HCT116 (cell line): ENCODE measurements around the gene ZNF667. TPM values are rescaled to one million over a fixed set of nuclear protein-coding genes. Genes with fewer than 3 reads are reported as not detected.

ENCODE experiments used
- ATAC-seq: fragments of 200-7000 bp; cut with Tn5 transposase; 2 replicates; pipeline ENCODE4 v1.9.1; 2020; ENCODE audit warnings: mild to moderate bottlenecking, moderate library complexity
- BruUV-seq: library from RNA; stranded (reverse); fragments of 400-500 nt; replicated peaks from 2 replicates; lab custom pipeline; 2021; lab: Mats Ljungman, UMichigan
- CTCF ChIA-PET: fragments of 300-600 bp; sonication (Branson Sonifier 250); formaldehyde crosslinking; loops from one replicate; lab custom pipeline; 2021; ENCODE audit warnings: antibody characterized with exemption; lab: Charles Lee
- POLR2A ChIA-PET: fragments of 300-600, 350-600 bp; sonication (Branson Sonifier 250); formaldehyde crosslinking; loops from one replicate; lab custom pipeline; 2021; ENCODE audit warnings: antibody characterized with exemption; lab: Charles Lee
- RAD21 ChIA-PET, 2 experiments: fragments of 300-600 bp; sonication (Branson Sonifier 250); formaldehyde crosslinking; loops; one replicate each; lab custom pipeline; 2023; ENCODE audit warnings: low total read pairs in 2 of 2; ENCODE audit not compliant: uncharacterized antibody in 2 of 2, unreplicated experiment in 2 of 2, low non-redundant PET in 1 of 2; lab: Charles Lee
- DNase-seq: peaks from one replicate; pipeline ENCODE4 v3.0.0-alpha.2; 2010; ENCODE audit warnings: low read depth, low spot score
- H2AFZ ChIP-seq: fragments of 200-600 bp; shearing (Covaris generic), sonication (generic); 2 replicates; pipeline ENCODE4 v1.6.1; 2017; ENCODE audit warnings: low read depth, mixed run types, mixed read lengths, antibody characterized with exemption, low read length; ENCODE audit not compliant: poor library complexity, severe bottlenecking
- H3K27ac ChIP-seq: 2 replicates; pipeline ENCODE4 v1.5.1; 2012; ENCODE audit warnings: low read depth, low read length
- H3K27me3 ChIP-seq: fragments of 200-600 bp; sonication (generic); 2 replicates; pipeline ENCODE4 v1.6.1; 2016; ENCODE audit warnings: mixed run types, low read length, mixed read lengths; ENCODE audit not compliant: insufficient read depth
- H3K36me3 ChIP-seq, 2 experiments: fragments of 200-500 bp in 1 of 2; fragments of 200-600 bp in 1 of 2; sonication (Bioruptor generic) in 1 of 2; sonication (generic) in 1 of 2; 2 replicates each; pipeline versions ENCODE4 v1.5.1 to v1.6.1; 2014 to 2016; ENCODE audit warnings: low read length in 2 of 2, inconsistent platforms in 1 of 2, mixed read lengths in 1 of 2, mixed run types in 1 of 2; ENCODE audit not compliant: insufficient read depth in 2 of 2, control insufficient read depth in 1 of 2
- H3K4me1 ChIP-seq, 2 experiments: fragments of 200-600 bp in 1 of 2; sonication (generic) in 1 of 2; 2 replicates each; pipeline versions ENCODE4 v1.5.1 to v1.6.1; 2012 to 2017; ENCODE audit warnings: low read length in 2 of 2, inconsistent platforms in 1 of 2, mild to moderate bottlenecking in 1 of 2, mixed read lengths in 1 of 2, mixed run types in 1 of 2, moderate library complexity in 1 of 2; ENCODE audit not compliant: insufficient read depth in 2 of 2, control insufficient read depth in 1 of 2
- H3K4me2 ChIP-seq: fragments of 200-600 bp; sonication (generic); 2 replicates; pipeline ENCODE4 v1.6.1; 2017; ENCODE audit warnings: mixed run types, low read length, mixed read lengths
- H3K4me3 ChIP-seq, 2 experiments: fragments of 200-600 bp in 1 of 2; sonication (generic) in 1 of 2; replicated peaks in 1 of 2; 2 replicates each; pipeline ENCODE4 v1.5.1; 2011 to 2016; ENCODE audit warnings: low read length in 2 of 2, control low read depth in 1 of 2, low read depth in 1 of 2, mild to moderate bottlenecking in 1 of 2, mixed read lengths in 1 of 2, mixed run types in 1 of 2
- H3K79me2 ChIP-seq: fragments of 200-600 bp; sonication (generic); 2 replicates; pipeline ENCODE4 v1.6.1; 2017; ENCODE audit warnings: mild to moderate bottlenecking, mixed run types, low read length, moderate library complexity, mixed read lengths; ENCODE audit not compliant: insufficient read depth
- H3K9ac ChIP-seq: fragments of 200-600 bp; sonication (generic); 2 replicates; pipeline ENCODE4 v1.6.1; 2016; ENCODE audit warnings: low read length, mixed read lengths
- H3K9me2 ChIP-seq: fragments of 200-600 bp; sonication (generic), shearing (Covaris generic); 2 replicates; pipeline ENCODE4 v1.6.1; 2017; ENCODE audit warnings: mixed run types, mild to moderate bottlenecking, moderate library complexity; ENCODE audit not compliant: insufficient read depth
- H3K9me3 ChIP-seq, 2 experiments: fragments of 200-500 bp in 1 of 2; fragments of 200-600 bp in 1 of 2; sonication (Bioruptor generic) in 1 of 2; sonication (generic) in 1 of 2; 2 replicates each; pipeline ENCODE4 v1.6.1; 2014 to 2017; ENCODE audit warnings: low read length in 2 of 2, mixed read lengths in 2 of 2, inconsistent platforms in 1 of 2, low read depth in 1 of 2, mild to moderate bottlenecking in 1 of 2, mixed run types in 1 of 2, moderate library complexity in 1 of 2; ENCODE audit not compliant: control insufficient read depth in 1 of 2, insufficient read depth in 1 of 2
- H4K20me1 ChIP-seq: fragments of 200-600 bp; sonication (generic), shearing (Covaris generic); 2 replicates; pipeline ENCODE4 v1.6.1; 2017; ENCODE audit warnings: mixed run types, mild to moderate bottlenecking, moderate library complexity; ENCODE audit not compliant: insufficient read depth
- CBX3 ChIP-seq: IDR thresholded peaks from 2 replicates; pipeline ENCODE4 v1.6.1; 2012; ENCODE audit warnings: low read depth
- JUND ChIP-seq: IDR thresholded peaks from 2 replicates; pipeline ENCODE4 v1.6.1; 2012
- POLR2A ChIP-seq: IDR thresholded peaks from 2 replicates; pipeline ENCODE4 v1.7.0; 2011; ENCODE audit warnings: borderline replicate concordance; ENCODE audit not compliant: insufficient read depth, insufficient read length; ENCODE audit errors: extremely low read depth
- RAD21 ChIP-seq: IDR thresholded peaks from 2 replicates; pipeline ENCODE4 v1.6.1; 2012; ENCODE audit warnings: low read depth, mild to moderate bottlenecking
- SIN3A ChIP-seq: IDR thresholded peaks from 2 replicates; pipeline ENCODE4 v1.6.1; 2012; ENCODE audit warnings: low read depth
- SRF ChIP-seq: IDR thresholded peaks from 2 replicates; pipeline ENCODE4 v1.6.1; 2012; ENCODE audit warnings: low read depth
- YY1 ChIP-seq: IDR thresholded peaks from 2 replicates; pipeline ENCODE4 v1.6.1; 2011; ENCODE audit warnings: low read length, low read depth, moderate library complexity, mild to moderate bottlenecking; ENCODE audit not compliant: insufficient replicate concordance; ENCODE audit errors: extremely low read depth
- ZNF274 ChIP-seq: fragments of 200-500 bp; sonication (Bioruptor generic); IDR thresholded peaks from 2 replicates; pipeline ENCODE4 v1.6.1; 2014; ENCODE audit warnings: mild to moderate bottlenecking, low read depth, low read length, inconsistent platforms
- intact Hi-C: fragments of 100-400 bp; cut with micrococcal nuclease; formaldehyde crosslinking; loops from 2 replicates; pipeline ENCODE4 v1.10.0; 2022
- total RNA-seq: library from RNA; stranded (reverse); gene quantifications from one replicate; pipeline ENCODE4 v1.2.1, GENCODE V29; 2021; ENCODE audit not compliant: unreplicated experiment
- TF ChIP-seq, protein P1 (sequence below): IDR thresholded peaks from 2 replicates; pipeline ENCODE4 v1.6.1; 2012

The ZNF667 gene
- total RNA-seq, 1 experiment from 2014 or later, result not detected

DNA sequence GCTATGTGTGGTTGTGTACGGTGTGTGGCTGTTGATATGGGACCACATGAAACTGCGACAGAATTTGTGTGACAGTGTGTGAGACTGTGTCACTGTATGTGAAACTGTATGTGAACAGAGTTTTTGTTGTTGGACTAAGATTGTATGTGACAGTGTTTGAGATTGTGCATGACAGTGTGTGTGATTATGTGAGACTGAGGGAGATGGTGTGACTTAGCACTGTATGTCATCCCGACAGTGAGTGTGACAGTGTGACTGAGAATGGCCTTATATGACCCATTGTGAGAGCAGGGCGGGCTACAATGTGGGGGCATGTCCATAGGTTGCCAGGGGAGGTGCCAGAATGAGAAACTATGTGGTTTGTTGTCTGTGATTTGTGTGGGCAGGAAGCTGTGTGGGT lies 72.1 kb downstream of the ZNF667 start:
- Histone ChIP-seq H3K79me2 (no peaks in the 10 kb centered on the region), H3K27ac (no peak overlapping the region), H3K4me1 (no peaks in the 10 kb centered on the region), H3K9me2 (no peaks in the 10 kb centered on the region), H4K20me1 (no peaks in the 10 kb centered on the region), H3K4me2 (no peak overlapping the region), H3K9me3 (peaks cover 11 to 28% of the 10 kb centered on the region in 2 experiments; a peak in 2 of 4 replicates)
- no peak for DNase-seq
- CTCF ChIA-PET, result no interaction called here
- POLR2A ChIA-PET, result no interaction called here
- TF ChIP-seq RAD21, result no peak
- TF ChIP-seq, protein P1, sequence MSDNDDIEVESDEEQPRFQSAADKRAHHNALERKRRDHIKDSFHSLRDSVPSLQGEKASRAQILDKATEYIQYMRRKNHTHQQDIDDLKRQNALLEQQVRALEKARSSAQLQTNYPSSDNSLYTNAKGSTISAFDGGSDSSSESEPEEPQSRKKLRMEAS, result no peak
- no peak for TF ChIP-seq YY1
- TF ChIP-seq SRF, result no peak
- TF ChIP-seq SIN3A, result no peak
- TF ChIP-seq, all 23 proteins: peak for 0
- Histone ChIP-seq H3K36me3 (no peaks in the 10 kb centered on the region), H3K4me3 (no peak overlapping the region), H3K27me3 (no peaks in the 10 kb centered on the region), H2AFZ (no peak overlapping the region), H3K9ac (no peak overlapping the region)
- no peak for ATAC-seq
- intact Hi-C loops, result no loop called here
- BruUV-seq, result no TSS peak
- RAD21 ChIA-PET, result no interaction called here

DNA sequence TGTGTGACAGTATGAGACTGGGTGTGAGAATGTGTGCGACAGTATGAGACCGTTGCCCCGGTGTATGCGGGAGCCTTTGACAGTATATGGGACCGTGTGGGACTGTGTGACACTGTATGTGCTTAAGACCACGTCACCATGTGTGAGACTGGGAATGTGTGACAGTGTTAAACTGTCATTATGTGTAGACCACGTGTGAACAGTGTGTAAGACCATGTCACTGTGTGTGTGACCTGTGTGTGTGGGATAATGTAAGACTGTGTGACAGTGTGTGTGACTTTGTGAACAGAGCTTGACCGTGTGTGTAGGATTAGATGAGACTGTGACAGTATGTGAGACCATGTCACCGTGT lies 72.5 kb downstream of the ZNF667 start:
- DNase-seq, result no peak
- Histone ChIP-seq H3K4me1 (no peaks in the 10 kb centered on the region), H3K9ac (no peak overlapping the region), H3K27ac (no peak overlapping the region), H3K36me3 (no peaks in the 10 kb centered on the region), H3K4me2 (no peak overlapping the region), H3K9me3 (peaks cover 12 to 30% of the 10 kb centered on the region in 2 experiments; a peak in 2 of 4 replicates), H3K79me2 (no peaks in the 10 kb centered on the region), H3K4me3 (no peak overlapping the region; a peak in 1 of 4 replicates), H4K20me1 (no peaks in the 10 kb centered on the region), H3K27me3 (no peaks in the 10 kb centered on the region), H3K9me2 (no peaks in the 10 kb centered on the region), H2AFZ (no peak overlapping the region)
- no TSS peak for BruUV-seq
- RAD21 ChIA-PET, result no interaction called here
- TF ChIP-seq, protein P1, result no peak
- TF ChIP-seq SIN3A (no peak), CBX3 (no peak), SRF (no peak), JUND (no peak), ZNF274 (no peak), POLR2A (no peak), RAD21 (no peak)
- CTCF ChIA-PET, result no interaction called here
- ATAC-seq, result no peak
- POLR2A ChIA-PET, result no interaction called here
- intact Hi-C loops, result no loop called here
